ENCODE results near the gene SLC22A1.

The SLC22A1 gene

DNA sequence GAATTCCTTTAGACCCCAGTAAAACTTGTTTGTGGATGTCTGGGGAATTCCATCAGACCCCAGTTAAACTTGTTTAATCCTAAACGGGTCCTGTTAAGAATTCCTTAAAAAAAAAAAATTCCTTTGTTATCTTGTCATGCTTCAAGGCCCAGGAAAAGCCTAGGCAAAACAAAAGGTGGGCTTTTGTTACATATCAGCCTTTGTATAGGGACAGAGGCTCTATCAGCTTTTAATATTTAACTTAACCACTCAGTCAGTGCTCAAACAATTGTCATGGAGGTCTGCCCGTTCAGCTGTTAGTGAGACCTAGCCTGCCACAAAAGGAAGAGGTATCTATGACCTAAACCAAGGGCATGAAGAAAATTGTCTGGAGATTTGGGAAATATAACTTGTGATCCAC, 53.1 kb downstream of the SLC22A1 start:
- no peak for FAIRE-seq

DNA sequence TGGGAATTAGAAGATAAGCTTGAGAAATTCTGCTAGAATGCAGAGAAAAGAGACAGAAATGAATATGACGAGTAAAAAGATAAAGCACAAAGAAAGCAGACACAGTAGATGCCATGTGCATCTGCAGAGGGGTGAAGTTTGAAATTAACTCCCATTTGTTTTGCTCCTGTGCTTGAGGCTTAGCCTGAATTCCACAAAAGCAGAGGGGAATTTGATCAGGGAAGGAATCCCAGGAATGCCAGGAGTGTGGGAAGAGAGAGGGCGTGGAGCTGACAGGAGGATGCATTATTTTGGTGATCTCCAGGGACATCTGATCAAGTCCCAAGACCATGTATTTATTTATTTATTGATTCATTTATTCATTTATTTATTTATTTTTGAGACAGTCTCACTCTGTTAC, 55.6 kb downstream of the SLC22A1 start:
- no peak for FAIRE-seq

- FAIRE-seq: no peak
These were observed 56.7 kb downstream of the SLC22A1 start for GRCh38 chr6:160178271-160178670.

DNA sequence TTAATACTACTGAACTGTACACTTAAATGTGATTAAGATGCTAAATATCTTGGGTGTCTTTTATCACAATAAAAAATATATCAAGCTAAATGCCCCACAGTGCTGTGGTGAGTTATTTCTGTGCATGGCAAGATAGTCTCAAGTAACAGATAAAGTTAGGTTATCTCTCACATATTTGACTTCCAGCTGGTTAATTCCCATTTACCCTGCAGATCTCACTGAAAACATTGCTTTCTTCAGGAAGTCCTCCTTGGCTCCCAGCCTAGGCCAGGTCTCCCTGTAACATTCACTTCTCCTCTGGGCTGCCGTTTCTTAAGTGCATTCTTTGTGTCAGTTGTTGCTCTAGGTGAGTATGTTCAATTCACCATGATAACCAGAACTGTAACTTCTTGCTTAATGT, 59.1 kb downstream of the SLC22A1 start:
- FAIRE-seq: no peak

- FAIRE-seq: no peak
These were observed 67.2 kb downstream of the SLC22A1 start for GRCh38 chr6:160188773-160189172.

- no peak for FAIRE-seq
These were observed 68.5 kb downstream of the SLC22A1 start for GRCh38 chr6:160190081-160190480.

- FAIRE-seq: no peak
These were observed 69.4 kb downstream of the SLC22A1 start for GRCh38 chr6:160190973-160191372.

GRCh38 chr6:160192840-160193239, 71.2 kb downstream of the SLC22A1 start:
- no peak for FAIRE-seq

DNA sequence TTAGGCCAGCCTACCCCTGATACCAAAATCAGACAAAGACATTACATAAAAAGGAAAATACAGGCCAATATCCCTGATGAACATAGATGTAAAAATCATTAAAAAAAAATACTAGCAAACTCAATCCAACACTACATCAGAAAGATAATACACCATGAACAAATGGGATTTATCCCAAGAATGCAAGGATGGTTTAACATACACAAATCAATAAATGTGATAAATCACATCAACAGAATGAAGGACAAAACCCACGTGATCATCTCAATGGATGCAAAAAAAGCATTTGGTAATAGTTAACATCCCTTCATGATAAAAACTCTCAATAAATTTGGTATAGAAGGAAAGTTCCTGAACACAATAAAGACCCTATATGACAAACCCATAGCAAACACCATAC, 73.2 kb downstream of the SLC22A1 start:
- no peak for FAIRE-seq

GRCh38 chr6:160197662-160198061, 76.0 kb downstream of the SLC22A1 start:
- no peak for FAIRE-seq

- no peak for FAIRE-seq
These were observed 77.1 kb downstream of the SLC22A1 start for GRCh38 chr6:160198606-160199211.

DNA sequence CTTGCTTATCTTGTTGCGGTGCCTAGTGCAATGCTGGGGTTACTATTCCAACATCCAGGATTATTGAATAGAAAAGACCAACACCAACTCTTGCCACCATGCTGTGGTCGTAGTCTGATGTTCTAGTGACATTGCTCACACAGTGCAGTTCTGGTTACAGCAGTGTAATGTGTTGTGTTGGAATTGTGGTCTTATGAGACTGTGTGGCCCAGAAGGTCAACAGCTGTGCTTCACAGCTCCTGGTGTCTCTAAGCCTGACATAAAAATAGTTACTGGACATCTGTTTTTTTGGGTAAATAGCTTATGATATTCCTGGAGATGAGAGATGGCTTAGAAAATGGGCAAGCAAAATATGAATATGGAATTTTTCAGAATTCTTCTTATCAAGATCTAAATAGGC, 79.4 kb downstream of the SLC22A1 start:
- FAIRE-seq: no peak

DNA sequence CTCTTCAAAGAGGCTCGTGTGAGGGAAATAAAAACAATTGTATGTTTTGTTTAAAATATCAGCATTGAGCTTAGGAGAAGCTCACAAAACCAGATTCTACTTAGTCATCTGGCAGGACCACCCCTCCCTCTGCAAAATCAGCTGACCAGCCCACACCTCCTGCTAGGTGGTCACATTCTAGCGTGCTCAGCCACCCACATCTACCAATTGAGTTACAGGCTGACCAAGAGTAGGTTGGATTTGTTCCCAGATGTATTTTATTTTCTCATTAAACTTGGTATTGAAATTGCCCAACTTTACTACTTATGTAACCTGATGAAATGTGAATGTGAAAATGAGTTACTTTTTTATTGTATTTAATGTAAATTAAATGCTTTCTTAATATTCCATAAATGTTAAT, 80.8 kb downstream of the SLC22A1 start:
- FAIRE-seq: no peak

GRCh38 chr6:160203076-160203475, 81.5 kb downstream of the SLC22A1 start:
- no peak for FAIRE-seq

DNA sequence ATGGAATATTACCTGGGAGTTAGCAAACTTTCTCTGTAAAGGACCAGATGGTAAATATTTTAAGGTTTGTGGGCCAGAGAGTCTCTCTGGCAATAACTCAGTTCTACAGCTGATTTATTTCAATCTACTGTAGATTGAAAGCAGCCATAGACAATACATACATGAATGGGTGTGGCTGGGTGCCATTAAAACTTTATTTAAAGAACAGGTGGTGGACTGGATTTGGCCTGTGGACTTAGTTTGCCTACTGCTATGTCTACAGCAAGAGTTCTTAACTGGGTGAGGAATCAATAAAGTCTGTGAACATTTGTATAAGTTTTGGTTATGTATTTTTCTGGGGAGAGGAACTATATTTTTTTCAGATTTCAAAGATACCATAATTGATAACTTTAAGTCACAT, 81.9 kb downstream of the SLC22A1 start:
- FAIRE-seq: no peak

DNA sequence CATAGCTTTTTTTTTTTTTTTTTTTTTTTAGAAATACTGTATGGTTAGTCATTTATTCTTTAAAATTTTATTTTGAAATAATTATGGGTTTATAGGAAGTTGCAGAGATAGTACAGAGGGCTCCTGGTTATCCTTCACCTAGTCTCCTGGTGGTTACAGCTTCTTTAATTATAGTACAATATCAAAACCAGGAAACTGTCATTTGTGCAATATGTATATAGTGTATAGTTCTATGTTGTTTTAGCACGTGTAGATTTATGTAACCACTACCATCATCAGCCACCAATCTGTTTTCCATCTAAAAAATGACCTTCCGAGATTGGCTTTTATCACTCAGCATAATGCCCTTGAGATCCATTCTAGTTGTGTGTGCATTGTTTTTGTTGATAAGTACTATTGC, 82.3 kb downstream of the SLC22A1 start:
- no peak for FAIRE-seq

DNA sequence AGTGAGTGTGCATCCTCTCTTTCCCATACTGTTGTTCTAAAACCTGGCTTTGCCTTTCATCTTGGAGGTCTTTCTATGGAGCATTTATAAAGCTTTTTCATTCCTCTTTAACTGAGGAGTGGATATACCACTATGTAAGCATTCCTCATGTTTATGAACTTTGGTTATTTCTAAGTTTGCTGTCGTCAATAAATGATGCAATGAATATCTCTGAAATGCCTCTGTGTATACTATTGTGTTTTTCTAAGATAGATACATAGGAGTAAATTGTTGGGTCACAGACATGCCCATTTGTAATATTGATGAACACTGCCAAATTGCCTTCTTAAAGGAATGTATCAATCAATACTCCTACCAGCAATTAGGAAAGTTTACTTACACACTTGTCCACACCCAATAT, 83.1 kb downstream of the SLC22A1 start:
- FAIRE-seq: no peak

DNA sequence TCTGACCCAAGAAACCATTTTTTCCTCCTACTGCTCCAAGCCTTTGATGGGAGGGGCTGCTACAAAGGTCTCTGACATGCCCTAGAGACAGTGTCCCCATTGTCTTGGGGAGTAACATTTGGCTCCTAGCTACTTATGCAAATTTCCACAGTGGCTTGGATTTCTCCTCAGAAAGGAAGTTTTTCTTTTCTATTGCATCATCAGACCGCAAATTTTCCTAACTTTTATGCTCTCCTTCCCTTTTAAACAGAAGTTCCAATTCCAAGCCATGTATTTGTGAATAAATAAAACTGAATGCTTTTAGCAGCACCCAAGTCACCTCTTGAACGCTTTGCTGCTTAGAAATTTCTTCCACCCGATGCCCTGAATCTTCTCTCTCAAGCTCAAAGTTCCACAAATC, 86.0 kb downstream of the SLC22A1 start:
- no peak for FAIRE-seq

Measured in colon (tissue), 2 donors.